PC-9 (cell line): Measurements from ENCODE around the gene ITGAD.

ENCODE experiments used
- EZH2 ChIP-seq: fragments of 200-600 bp; sonication (generic); IDR thresholded peaks from 2 replicates; pipeline ENCODE4 v1.8.0; 2017; ENCODE audit warnings: antibody characterized with exemption, low read depth
- TF ChIP-seq, protein P1 (sequence below): fragments of 200-600 bp; sonication (generic); conservative IDR thresholded peaks from 2 replicates; pipeline ENCODE4 v1.6.1; 2017; ENCODE audit warnings: mixed run types, antibody characterized with exemption, mild to moderate bottlenecking, moderate library complexity

- TF ChIP-seq, protein P1, sequence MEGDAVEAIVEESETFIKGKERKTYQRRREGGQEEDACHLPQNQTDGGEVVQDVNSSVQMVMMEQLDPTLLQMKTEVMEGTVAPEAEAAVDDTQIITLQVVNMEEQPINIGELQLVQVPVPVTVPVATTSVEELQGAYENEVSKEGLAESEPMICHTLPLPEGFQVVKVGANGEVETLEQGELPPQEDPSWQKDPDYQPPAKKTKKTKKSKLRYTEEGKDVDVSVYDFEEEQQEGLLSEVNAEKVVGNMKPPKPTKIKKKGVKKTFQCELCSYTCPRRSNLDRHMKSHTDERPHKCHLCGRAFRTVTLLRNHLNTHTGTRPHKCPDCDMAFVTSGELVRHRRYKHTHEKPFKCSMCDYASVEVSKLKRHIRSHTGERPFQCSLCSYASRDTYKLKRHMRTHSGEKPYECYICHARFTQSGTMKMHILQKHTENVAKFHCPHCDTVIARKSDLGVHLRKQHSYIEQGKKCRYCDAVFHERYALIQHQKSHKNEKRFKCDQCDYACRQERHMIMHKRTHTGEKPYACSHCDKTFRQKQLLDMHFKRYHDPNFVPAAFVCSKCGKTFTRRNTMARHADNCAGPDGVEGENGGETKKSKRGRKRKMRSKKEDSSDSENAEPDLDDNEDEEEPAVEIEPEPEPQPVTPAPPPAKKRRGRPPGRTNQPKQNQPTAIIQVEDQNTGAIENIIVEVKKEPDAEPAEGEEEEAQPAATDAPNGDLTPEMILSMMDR = no peak
- no peak for TF ChIP-seq EZH2
These were observed 46.4 kb downstream of the ITGAD start for GRCh38 chr16:31439519-31439918.
